Activated CD4-positive, alpha-beta T cell treated with anti-CD3 and anti-CD28 coated beads for 36 hours (primary cell): ENCODE results near the gene TLL2. TPM values are rescaled to one million over a fixed set of nuclear protein-coding genes. Genes with fewer than 3 reads are reported as not detected.
A peak's percentile ranks its signal among the peaks of the same experiment; 100 is the strongest.

ENCODE experiments used
- ATAC-seq: fragments of 200-7000 bp; cut with Tn5 transposase; one replicate; pipeline ENCODE4 v1.10.0; 2021; ENCODE audit warnings: mild to moderate bottlenecking, moderate library complexity
- CTCF ChIA-PET: fragments of 350-600 bp; sonication (Branson Sonifier 250); formaldehyde crosslinking; loops from one replicate; lab custom pipeline; 2021; ENCODE audit warnings: antibody characterized with exemption; lab: Charles Lee
- POLR2A ChIA-PET: fragments of 350-600 bp; sonication (Branson Sonifier 250); formaldehyde crosslinking; loops from one replicate; lab custom pipeline; 2021; ENCODE audit warnings: antibody characterized with exemption, inconsistent platforms; lab: Charles Lee
- DNase-seq: peaks from one replicate; pipeline ENCODE4 v3.0.0-alpha.2; 2020
- H3K27ac Mint-ChIP-seq: one replicate; pipeline ENCODE4 v1.8.0; 2021; ENCODE audit warnings: mixed read lengths
- H3K27me3 Mint-ChIP-seq: one replicate; pipeline ENCODE4 v1.8.0; 2021; ENCODE audit warnings: mixed read lengths
- H3K36me3 Mint-ChIP-seq: one replicate; pipeline ENCODE4 v1.8.0; 2021; ENCODE audit warnings: low read depth, mixed read lengths
- H3K4me1 Mint-ChIP-seq: one replicate; pipeline ENCODE4 v1.8.0; 2021; ENCODE audit warnings: mixed read lengths
- H3K4me3 Mint-ChIP-seq: one replicate; pipeline ENCODE4 v1.8.0; 2021; ENCODE audit warnings: mild to moderate bottlenecking, moderate library complexity, mixed read lengths
- H3K9me3 Mint-ChIP-seq: one replicate; pipeline ENCODE4 v1.8.0; 2021; ENCODE audit warnings: low read depth, mixed read lengths
- intact Hi-C, 2 experiments: fragments of 100-400 bp; cut with DNase I in 1 of 2; cut with micrococcal nuclease in 1 of 2; formaldehyde crosslinking; loops; one replicate each; pipeline versions ENCODE4 v1.14.2 to v1.15.1; 2022 to 2024; cut with DNase I, micrococcal nuclease
- total RNA-seq, 2 experiments: library from RNA; stranded (reverse); gene quantifications; one replicate each; pipeline ENCODE4 v1.2.3, GENCODE V29; 2021

TLL2 gene
- total RNA-seq, 2 experiments from 2014 or later, result 0.02 TPM; not detected in 1

DNA sequence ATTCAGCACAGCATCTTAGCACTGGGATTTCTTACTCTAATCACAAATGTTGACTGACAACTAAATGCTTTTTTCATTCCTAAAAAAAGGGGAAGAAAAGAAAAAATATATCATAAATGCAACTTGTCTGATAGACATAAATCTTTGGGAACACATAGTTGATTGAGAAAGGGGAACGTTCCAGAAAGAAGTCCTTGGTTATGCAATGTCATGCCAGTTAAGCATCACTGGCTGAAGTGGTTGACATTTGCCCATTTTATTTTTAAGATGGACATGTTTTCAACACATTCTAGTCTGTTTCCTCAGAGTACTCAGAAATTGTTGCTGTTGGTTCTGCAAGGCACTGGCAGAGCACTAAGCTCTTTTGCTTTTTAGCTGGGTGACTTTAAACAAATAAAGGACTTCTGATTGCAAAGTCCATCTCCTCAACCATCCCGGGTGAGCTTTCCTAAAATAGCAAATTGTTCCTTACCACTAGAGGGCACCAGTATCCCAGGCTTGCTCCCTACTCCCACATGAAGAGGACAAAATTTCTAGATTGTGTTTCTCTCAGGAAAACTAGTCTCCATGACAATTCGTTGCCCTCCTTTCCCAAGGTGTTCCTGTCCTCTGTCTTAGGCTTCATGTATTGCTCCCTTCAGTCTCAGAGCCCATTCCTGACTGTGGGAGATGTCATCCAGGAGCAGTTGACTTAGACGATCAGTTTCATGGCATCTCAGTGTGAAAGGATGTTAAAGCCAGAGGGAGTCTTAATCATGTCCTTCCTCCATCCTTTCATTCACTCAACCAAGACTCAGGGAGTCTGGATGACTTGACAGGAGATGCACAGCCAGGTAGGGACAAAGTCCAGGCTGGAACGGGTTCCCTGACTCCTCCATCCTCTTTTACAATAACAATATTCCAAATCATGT, 178.9 kb downstream of the TLL2 start:
- H3K36me3 Mint-ChIP-seq, result no peaks in the 10 kb centered on the region
- ChIA-PET CTCF (interaction anchor here (0.7 to 3.5 kb wide), 15 partner anchors 11 to 318 kb away, joined by 3 to 24 read pairs (median 4); no protein-coding TSS in a partner anchor), POLR2A (no interaction called here)
- DNase-seq (peak; percentile 12), ATAC-seq (no peak)
- H3K27me3 Mint-ChIP-seq, result peaks cover 4% of the 10 kb centered on the region
- H3K4me3 Mint-ChIP-seq, result no peak overlapping the region
- H3K4me1 Mint-ChIP-seq, result peaks cover 21% of the 10 kb centered on the region
- no peaks in the 10 kb centered on the region for H3K9me3 Mint-ChIP-seq
- H3K27ac Mint-ChIP-seq, result no peak overlapping the region
- intact Hi-C loops, result loop anchor here in 1 of 2 experiments (1.0 kb wide), 1 partner anchor 318 kb away; no protein-coding TSS in a partner anchor

DNA sequence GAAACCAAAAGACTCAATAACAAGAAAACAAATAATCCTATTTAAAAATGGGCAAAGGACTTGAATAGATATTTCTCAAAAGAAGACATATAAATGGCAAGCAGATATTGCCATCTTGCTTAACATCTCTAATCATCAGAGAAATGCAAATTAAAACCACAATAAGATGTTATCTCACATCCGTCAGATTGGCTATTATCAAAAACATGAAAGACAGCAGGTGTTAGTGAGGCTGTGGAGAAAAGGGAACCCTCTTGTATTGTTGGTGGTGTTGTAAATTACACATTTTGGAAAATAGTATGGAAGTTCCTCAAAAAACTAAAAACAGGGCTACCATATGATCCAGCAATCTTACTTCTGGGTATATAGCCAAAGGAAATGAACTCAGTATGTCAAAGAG, 180.6 kb downstream of the TLL2 start:
- ATAC-seq, result no peak
- intact Hi-C loops, result no loop called here
- no peaks in the 10 kb centered on the region for H3K9me3 Mint-ChIP-seq
- ChIA-PET CTCF (interaction anchor here (1.0 to 3.5 kb wide), 5 partner anchors 11 to 316 kb away, joined by 3 to 24 read pairs (median 13); no protein-coding TSS in a partner anchor), POLR2A (no interaction called here)
- H3K4me3 Mint-ChIP-seq, result no peak overlapping the region
- no peak for DNase-seq
- no peak overlapping the region for H3K27ac Mint-ChIP-seq
- no peaks in the 10 kb centered on the region for H3K36me3 Mint-ChIP-seq
- peaks cover 4% of the 10 kb centered on the region for H3K27me3 Mint-ChIP-seq
- H3K4me1 Mint-ChIP-seq, result peaks cover 21% of the 10 kb centered on the region

DNA sequence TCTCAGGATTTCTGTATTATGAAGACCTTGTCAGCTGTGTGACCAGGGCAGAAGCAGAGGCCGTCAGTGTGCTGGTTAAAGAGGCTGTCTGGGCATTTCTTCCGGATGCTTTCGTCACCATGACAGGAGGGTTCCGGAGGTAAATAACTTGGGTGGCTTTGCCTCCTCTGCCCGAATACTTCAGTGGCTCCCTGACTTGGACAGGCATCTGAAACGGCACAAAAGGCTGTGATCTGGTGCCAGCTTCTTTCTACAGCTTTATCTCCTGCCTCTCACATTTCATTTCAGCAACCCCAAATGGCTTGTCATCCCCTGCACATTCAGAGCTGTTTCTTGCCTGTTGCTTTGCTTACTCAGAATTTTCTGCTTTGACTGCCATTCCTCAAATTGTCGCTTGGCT, 186.3 kb downstream of the TLL2 start:
- CTCF ChIA-PET, result interaction anchor here (1.2 to 5.8 kb wide), 2 partner anchors 13 to 98 kb away, joined by 4 to 22 read pairs; no protein-coding TSS in a partner anchor
- no peak for DNase-seq
- intact Hi-C loops, result no loop called here
- no peaks in the 10 kb centered on the region for H3K36me3 Mint-ChIP-seq
- H3K27me3 Mint-ChIP-seq, result peaks cover 2% of the 10 kb centered on the region
- POLR2A ChIA-PET, result no interaction called here
- no peak overlapping the region for H3K4me3 Mint-ChIP-seq
- no peaks in the 10 kb centered on the region for H3K9me3 Mint-ChIP-seq
- H3K27ac Mint-ChIP-seq, result no peak overlapping the region
- H3K4me1 Mint-ChIP-seq, result peaks cover 9% of the 10 kb centered on the region
- no peak for ATAC-seq

DNA sequence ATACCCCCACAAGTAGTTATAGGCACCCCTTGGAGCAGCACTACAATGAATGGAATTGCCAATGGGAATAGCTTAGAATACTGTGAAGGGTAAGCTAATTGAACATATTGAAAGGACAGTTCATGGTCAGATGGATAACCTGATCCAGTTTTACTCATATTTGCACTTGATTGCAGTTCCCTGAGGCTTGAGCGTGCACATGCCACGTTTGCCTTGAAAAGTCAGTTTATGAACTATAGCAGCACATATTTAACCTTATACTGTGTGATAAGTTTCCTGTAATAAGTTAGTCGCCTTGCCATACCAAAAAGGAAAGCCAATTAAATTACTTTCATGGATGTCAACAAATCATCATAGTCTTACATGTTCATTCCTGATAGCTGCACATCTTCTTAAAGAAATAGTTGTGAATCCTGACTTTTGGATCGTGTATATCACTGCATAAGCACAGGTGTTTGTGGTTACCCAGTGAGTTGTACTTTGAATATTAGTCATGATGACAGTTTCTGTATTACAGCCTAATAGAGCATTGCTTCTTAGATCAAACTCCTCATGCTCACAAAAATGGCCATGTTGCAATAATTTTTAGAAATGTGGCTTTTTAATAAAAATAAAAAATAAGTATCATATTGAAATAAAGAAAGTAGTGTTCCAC, 187.9 kb downstream of the TLL2 start:
- ChIA-PET CTCF (no interaction called here), POLR2A (no interaction called here)
- H3K4me3 Mint-ChIP-seq, result no peak overlapping the region
- peaks cover 6% of the 10 kb centered on the region for H3K4me1 Mint-ChIP-seq
- ATAC-seq (peak; percentile 87), DNase-seq (no peak)
- no peaks in the 10 kb centered on the region for H3K9me3 Mint-ChIP-seq
- H3K27ac Mint-ChIP-seq, result no peak overlapping the region
- H3K27me3 Mint-ChIP-seq, result peaks cover 2% of the 10 kb centered on the region
- no peaks in the 10 kb centered on the region for H3K36me3 Mint-ChIP-seq
- intact Hi-C loops, result no loop called here

DNA sequence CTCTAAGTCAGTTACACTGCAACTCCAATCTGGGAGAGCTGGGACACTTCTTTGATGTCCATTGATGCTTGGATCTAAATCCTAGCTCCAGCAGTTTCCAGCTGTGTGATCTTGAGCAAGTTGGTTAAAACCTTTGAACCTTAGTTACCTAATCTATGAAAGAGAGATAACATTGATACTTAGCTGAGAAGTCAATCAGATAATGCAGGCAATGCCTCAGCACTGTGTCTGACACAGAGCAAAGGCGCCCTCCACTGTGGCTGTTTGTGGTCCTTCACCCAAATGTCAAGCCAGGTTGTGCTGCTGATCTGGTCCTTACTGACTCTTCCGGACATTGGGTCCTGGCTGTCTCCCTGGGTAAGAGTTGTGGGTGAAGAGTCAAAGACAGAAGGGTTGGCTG, 189.3 kb downstream of the TLL2 start:
- CTCF ChIA-PET, result interaction anchor here (1.0 to 4.9 kb wide), 3 partner anchors 10 to 94 kb away, joined by 3 to 24 read pairs (median 6); no protein-coding TSS in a partner anchor
- Mint-ChIP-seq H3K9me3 (no peaks in the 10 kb centered on the region), H3K27ac (no peak overlapping the region), H3K27me3 (peaks cover 2% of the 10 kb centered on the region), H3K4me1 (peaks cover 6% of the 10 kb centered on the region), H3K4me3 (no peak overlapping the region), H3K36me3 (no peaks in the 10 kb centered on the region)
- DNase-seq (no peak), ATAC-seq (no peak)
- POLR2A ChIA-PET, result no interaction called here
- intact Hi-C loops, result no loop called here

DNA sequence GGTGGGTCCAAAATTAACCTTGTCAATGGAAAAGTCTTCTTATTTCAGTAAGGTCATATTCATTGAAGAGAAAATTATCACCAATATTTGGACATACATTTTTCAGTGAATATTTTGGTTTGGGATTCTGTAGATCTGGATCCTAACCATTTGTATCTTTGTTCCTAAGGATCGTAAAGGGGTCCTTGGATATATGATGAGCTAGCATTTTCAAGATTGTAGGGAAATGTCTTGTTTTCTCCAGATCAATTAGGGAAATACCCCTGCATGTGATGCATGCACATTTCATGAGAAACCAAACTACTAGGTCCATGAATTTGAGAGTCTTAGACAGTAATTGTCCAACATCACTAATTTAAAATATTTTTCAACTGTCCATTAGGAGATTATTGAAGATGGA, 191.5 kb downstream of the TLL2 start:
- CTCF ChIA-PET, result interaction anchor here (0.5 to 4.9 kb wide), 6 partner anchors 12 to 233 kb away, joined by 3 to 24 read pairs (median 4); no protein-coding TSS in a partner anchor
- no peak for ATAC-seq
- Mint-ChIP-seq H3K27me3 (peaks cover 2% of the 10 kb centered on the region), H3K4me3 (no peak overlapping the region), H3K36me3 (no peaks in the 10 kb centered on the region), H3K27ac (no peak overlapping the region), H3K4me1 (peaks cover 6% of the 10 kb centered on the region), H3K9me3 (no peaks in the 10 kb centered on the region)
- intact Hi-C loops, result no loop called here
- POLR2A ChIA-PET, result no interaction called here
- DNase-seq, result no peak

DNA sequence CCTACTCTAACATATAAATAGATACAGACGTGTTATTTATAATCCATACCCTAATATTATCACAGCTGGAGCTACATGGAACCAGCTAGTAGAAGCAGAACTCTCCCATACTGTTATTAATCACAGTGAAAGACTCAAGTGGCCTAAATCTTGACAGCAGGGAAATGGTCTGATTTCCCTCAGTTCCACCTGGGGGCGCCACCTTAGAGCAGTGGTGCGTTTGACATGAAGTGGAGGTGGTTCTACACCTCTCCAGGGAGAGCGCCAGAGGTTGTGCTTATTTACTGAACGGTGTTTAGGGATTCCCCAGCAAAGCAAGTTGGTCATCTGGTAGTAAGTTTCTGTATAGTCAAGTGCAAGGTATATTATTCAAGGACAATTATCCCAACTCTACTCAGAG, 191.9 kb downstream of the TLL2 start:
- ATAC-seq, result no peak
- H3K4me3 Mint-ChIP-seq, result no peak overlapping the region
- intact Hi-C loops, result no loop called here
- H3K36me3 Mint-ChIP-seq, result no peaks in the 10 kb centered on the region
- peaks cover 6% of the 10 kb centered on the region for H3K4me1 Mint-ChIP-seq
- no peak overlapping the region for H3K27ac Mint-ChIP-seq
- no peaks in the 10 kb centered on the region for H3K9me3 Mint-ChIP-seq
- H3K27me3 Mint-ChIP-seq, result peaks cover 2% of the 10 kb centered on the region
- CTCF ChIA-PET, result interaction anchor here (0.5 to 4.9 kb wide), 6 partner anchors 12 to 232 kb away, joined by 3 to 24 read pairs (median 4); no protein-coding TSS in a partner anchor
- DNase-seq, result peak; percentile 35
- POLR2A ChIA-PET, result interaction anchor here (0.6 kb wide), 1 partner anchor 19 kb away, joined by 3 read pairs; no protein-coding TSS in a partner anchor

DNA sequence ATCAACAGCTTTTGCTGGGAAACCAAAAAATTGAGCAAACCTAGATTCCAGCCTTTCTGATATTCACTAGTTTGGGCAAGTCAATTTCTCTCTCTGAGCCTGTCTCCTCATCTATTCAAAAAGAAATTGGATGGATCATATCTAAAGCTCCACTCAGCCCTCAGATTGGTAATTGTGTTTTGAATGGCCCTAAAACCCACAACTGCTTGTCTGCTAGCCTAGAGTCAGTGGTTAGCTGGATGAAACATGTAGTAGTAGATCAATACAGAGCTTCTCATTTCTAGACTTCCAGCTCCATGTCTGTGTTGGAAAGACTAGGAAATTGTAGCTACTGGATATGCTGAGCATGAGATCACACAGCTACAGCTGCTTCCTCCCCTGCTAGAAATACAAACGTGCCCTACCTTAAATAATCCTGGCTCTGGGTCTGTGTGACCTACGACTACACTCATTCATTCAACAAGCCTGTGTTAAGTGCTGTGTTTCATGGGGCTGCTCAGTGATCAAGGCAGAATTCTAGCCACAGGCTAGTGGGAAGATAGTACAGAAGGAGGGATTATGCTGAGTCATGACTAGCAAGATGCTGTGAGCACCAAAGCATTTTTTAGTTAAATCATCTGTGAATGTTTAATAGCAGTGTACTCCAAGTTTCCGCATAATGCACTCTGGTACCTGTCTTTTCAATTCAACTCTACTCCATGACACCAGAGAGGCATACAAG, 193.8 kb downstream of the TLL2 start:
- Mint-ChIP-seq H3K4me3 (no peak overlapping the region), H3K27me3 (peaks cover 10% of the 10 kb centered on the region), H3K4me1 (no peaks in the 10 kb centered on the region), H3K9me3 (no peaks in the 10 kb centered on the region), H3K36me3 (no peaks in the 10 kb centered on the region), H3K27ac (no peak overlapping the region)
- no peak for DNase-seq
- ATAC-seq, result no peak
- intact Hi-C loops, result no loop called here
- ChIA-PET CTCF (interaction anchor here (1.1 to 4.9 kb wide), 5 partner anchors 14 to 303 kb away, joined by 3 to 24 read pairs (median 8); partner anchors contain the start of gene DNTT), POLR2A (interaction anchor here (0.6 kb wide), 1 partner anchor 534 kb away, joined by 3 read pairs; no protein-coding TSS in a partner anchor)

DNA sequence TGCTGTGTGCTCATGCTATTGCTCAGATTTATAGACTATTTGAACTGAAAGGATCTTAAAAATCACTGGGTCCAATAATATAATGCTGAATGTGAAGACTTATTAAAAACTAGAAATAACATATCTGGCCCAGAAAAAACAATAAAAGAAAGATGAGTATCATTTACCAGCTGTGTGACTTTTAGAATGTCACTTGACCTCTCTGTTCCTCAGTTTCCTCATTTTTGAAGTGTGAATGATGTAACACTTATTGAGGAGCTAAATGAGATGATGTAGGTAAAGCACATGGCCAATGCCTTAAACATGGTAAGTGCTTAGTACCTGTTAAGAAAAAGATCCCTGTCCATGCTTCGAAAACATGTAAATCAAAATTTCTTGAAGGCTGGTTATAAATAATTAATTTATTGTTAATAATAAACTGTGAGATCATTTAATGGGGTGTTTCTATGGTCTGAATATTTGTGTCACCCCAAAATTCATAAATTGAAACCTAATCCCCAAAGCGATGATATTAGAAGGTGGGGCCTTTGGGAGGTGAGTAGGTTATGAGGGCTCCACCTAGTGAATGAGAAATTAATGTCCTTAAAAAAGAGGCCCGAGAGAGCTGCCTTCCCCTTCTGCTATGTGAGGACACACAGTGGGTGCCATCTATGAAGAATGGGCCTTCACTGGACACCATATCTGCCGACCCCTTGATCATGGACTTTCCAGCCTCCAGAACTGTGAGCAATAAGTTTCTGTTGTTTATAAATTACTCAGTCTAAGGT, 196.5 kb downstream of the TLL2 start:
- Mint-ChIP-seq H3K4me3 (no peak overlapping the region), H3K36me3 (no peaks in the 10 kb centered on the region), H3K4me1 (no peaks in the 10 kb centered on the region), H3K27ac (no peak overlapping the region), H3K27me3 (peaks cover 10% of the 10 kb centered on the region), H3K9me3 (no peaks in the 10 kb centered on the region)
- DNase-seq (no peak), ATAC-seq (no peak)
- intact Hi-C loops, result no loop called here
- ChIA-PET CTCF (interaction anchor here (0.6 to 2.0 kb wide), 7 partner anchors 9 to 841 kb away, joined by 3 to 5 read pairs (median 3); no protein-coding TSS in a partner anchor), POLR2A (no interaction called here)
